ENCODE measurements around the gene MTHFR.

The MTHFR gene

GRCh38 chr1:11797525-11798216 lies 8.1 kb downstream of the MTHFR start:
- DNase-seq (ENCODE audit: low read depth in 2 of 2) = no peak

DNA sequence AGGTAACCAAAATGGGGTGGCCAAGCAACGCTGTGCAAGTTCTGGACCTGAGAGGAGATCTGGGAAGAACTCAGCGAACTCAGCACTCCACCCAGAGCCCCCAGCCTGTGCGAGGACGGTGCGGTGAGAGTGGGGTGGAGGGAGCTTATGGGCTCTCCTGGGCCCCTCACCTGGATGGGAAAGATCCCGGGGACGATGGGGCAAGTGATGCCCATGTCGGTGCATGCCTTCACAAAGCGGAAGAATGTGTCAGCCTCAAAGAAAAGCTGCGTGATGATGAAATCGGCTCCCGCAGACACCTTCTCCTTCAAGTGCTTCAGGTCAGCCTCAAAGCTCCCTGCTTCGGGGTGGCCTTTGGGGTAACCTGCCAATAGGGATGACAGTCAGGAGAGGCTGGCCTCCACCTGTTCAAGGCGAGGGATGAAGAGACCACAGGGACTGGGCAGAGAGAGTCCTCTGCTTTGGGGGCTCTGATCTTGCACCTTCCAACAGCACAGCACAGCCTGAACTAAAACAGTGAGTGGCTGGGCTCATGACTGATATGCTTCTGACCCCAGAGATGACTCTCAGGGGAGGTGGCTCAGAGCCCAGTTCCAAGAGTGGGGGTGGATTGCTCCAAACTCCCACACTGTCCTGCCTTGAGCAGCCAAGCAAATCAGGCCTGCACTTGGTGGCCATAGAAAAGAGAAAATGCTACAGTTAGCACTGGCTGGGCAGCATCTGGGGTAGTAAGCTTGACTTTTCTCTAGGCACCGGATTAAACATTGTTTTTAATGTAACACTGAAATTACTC lies 9.5 kb downstream of the MTHFR start:
- DNase-seq (ENCODE audit: low read depth in 2 of 2) = no peak

GRCh38 chr1:11795238-11795890 lies 10.4 kb downstream of the MTHFR start:
- no peak for DNase-seq (ENCODE audit: low read depth in 2 of 2)

- no peak for DNase-seq (ENCODE audit: low read depth in 2 of 2)
Observed at GRCh38 chr1:11794446-11795237, 11.1 kb downstream of the MTHFR start.

DNA sequence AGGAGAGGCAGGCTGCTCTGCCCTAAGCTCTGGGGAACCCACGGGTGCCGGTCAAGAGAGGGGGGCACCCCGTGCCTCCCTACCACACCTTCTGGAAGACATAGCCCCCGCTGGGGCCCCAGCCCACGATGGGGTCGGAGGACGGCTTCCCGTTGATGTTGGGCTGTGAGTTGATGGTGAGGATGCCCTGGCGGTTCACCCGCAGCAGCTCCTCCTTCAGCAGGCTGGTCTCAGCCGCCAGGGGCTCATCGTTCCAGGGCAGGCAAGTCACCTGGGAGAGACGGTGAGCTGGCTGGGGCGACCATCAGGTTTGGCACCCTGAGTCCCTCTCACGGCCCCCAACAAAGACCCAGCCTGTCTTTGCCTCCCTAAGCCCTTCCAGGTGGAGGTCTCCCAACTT lies 11.9 kb downstream of the MTHFR start:
- no peak for DNase-seq (ENCODE audit: low read depth in 2 of 2)

GRCh38 chr1:11792106-11792505 lies 13.7 kb downstream of the MTHFR start:
- no peak for DNase-seq (ENCODE audit: low read depth in 2 of 2)

DNA sequence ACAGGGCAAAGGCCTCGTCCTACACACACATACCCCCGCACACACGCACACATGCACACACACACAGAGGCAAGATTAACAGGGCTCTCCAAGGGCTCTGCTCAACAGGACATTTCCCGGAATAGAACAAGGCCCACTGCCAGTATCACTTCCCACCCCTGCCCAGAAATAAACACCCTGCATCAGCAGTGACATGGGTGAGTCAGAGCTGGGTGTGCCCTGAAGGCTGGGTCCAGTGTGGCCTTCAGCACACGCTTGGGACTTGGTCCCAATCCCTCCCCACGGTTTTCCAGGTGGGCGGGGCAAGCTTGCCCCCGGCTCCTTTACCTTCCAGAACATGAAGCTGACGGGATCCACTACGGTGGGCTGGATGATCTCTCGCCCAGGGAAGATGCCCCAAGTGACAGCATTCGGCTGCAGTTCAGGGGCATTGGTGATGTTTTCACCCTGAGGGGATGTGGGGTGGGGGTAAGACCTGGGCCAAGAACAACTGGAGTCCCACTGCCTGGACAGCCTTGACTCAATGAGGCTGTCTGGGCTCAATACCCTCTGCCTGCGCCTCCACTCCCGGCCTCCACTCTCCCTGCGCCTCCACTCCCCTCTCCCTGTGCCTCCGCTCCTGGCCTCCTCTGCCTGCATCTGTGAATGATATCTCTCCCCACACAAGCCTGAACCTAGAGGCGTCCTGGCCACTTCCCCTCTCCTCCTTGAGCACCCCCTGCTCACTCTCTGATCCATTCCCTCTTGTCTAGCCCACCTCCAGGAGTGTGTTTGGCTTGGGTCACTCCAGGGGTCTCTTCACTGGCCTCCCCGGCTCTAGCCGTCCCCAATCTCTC lies 14.7 kb downstream of the MTHFR start:
- no peak for DNase-seq (ENCODE audit: low read depth in 2 of 2)

DNA sequence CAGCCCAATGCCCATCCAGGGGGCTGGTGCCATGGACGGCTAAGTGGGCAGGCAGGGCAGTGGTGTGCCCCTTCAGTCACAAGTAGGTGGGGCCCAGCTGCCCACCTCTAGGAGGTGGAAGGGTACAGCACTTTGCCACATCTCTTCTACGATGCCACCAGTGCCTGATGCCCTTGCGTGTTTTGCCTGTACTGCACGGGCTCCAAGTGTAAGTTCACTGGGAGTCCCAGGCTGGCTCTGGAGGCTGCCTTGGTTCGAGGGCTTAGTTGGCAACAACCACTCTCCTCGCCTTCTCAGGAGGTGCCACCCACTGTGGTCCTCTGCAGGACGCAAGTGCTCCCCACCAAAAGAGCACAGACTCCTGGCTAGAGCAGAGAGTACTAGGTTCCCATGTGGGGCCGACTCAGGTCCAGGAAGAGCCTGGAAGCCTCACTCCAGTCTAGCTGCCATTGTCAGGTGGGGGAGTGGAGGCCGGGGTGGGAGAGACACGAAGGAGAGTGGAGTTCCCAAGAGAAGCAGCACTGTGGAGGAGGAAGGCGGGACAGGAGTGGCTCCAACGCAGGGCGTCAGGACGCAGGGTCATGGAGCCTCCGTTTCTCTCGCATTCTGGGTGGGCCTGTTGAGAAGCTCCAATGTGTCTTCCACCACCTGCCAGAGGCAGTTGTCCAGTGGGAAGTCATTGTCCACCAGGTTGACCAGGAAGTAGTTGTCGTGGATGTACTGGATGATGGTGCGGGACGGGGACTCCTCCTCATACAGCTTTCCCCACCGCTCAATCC lies 15.5 kb downstream of the MTHFR start:
- DNase-seq (ENCODE audit: low read depth in 2 of 2) = no peak

DNA sequence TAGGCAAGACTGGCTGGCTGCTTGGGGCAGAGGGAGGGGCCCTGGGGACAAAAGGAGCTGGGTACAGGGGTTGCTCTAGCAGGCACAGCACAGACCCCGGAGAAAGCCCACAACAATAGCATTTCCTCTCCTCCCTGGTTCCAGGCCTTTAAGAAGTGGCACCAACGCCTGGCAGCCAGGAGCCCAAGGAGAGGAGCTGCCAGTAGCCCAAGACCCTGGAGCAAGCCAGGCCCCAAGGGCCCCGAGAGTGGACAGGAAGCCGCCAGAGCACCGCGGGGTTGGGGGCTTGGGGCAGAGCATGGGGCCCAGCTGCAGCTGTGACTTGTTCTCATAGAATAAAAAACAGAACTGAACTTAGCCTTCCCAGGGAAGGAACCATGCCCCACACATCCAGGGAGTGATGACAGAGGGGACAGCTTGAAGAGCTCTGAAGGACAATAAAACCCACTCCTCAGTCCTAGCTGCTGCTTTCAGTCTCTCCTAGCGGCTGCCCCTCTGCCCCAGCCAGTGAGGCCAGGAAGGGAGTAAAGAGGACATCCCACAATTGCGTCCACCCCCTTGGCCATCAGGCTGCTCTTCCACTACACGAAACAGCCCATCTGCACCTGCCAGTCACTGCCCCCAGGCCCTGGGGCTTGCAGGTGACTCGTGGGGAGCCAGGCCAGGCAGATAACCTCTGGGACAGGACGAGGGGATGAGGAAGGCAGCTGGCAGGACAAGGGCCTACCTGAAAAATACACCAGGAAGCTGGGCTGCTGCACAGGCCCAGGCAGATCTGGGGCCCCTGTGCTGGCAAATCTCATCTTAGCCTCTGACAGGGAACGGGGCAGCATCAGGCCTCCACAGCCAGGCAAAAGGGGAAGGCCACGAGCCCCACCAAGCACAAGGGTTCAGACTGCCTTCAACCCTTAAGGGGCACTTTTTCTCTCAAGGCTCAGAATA lies 16.4 kb downstream of the MTHFR start:
- no peak for DNase-seq (ENCODE audit: low read depth in 2 of 2)

GRCh38 chr1:11788549-11789053 lies 17.2 kb downstream of the MTHFR start:
- DNase-seq (ENCODE audit: low read depth in 2 of 2) = no peak

DNA sequence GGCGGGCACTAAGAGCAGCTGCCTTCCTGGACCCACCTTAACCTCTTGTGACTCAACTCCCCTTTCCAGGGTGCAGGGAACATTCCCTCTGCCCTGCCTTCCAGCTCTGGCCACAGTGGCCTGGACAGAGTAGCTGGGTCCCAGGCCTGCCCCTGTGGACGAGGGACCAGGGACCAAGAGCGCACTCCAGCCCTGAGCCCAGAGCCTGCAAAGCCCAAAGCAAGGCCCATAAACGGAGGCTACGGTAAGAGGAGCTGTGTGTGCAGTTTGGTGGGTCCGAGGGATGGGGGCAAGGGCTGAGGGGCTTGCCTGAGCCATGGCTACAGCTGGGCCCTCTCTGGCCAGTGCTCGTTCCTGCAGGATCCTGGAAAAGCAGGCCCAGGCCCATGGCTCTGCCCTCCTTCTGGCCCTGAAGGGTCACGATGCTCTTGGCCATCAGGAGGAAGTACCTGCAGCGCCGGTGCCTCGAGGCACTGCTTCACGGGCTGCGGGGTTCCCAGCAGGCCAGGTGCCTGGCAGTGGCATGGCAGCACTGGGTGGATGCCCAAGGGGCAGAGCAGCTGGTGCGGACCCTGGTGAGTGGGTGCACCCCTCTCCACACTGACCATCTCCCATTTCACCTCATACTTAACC lies 17.8 kb downstream of the MTHFR start:
- DNase-seq (ENCODE audit: low read depth in 2 of 2) = no peak

DNA sequence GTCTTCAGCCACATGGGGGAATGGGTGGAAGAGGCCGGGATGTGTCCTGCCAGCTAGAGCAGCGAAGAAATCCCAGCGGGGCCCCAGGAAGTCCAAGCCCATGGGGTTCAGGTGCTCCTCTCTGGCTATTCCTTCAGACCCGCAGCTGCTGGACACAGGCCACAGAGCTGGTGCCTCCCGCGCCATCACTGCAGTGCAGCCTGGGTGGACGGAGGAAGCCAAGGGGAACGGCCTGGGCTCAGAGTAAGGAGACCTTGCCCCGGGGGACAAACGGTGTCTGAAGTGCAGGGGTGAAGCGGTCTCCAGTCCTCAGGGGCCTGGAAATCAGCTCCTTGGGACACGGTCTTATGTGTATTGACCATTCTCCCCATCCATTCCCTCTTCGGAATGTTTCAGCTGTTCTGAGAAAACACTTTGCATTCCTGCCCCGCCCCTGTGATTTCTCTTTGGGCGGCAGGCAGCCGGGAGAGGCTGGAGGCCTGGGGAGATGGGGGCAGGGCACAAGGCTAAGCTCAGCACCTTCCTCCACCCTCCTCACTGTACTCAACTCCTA lies 18.4 kb downstream of the MTHFR start:
- DNase-seq (ENCODE audit: low read depth in 2 of 2) = no peak

DNA sequence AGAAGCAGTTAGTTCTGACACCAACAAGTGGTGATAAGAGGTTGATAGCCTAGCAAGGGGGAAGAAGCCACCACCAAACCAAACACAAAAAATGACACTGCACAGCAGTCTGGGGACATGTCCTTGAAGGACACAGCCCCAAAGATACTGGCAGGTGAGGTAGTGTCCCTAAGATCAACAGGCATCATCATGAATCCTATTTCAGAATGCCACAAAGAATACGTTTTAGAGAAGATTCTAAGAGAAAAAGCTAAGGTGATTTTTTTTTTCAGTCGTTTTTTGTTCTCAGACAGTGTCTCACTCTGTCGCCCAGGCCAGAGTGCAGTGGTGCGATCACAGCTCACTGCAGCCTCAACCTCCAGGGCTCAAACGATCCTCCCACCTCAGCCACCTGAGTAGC lies 19.6 kb downstream of the MTHFR start:
- no peak for DNase-seq (ENCODE audit: low read depth in 2 of 2)

GRCh38 chr1:11784993-11785769 lies 20.6 kb downstream of the MTHFR start:
- DNase-seq (ENCODE audit: low read depth in 2 of 2) = no peak

GRCh38 chr1:11784256-11784992 lies 21.3 kb downstream of the MTHFR start:
- no peak for DNase-seq (ENCODE audit: low read depth in 2 of 2)

- DNase-seq (ENCODE audit: low read depth in 2 of 2) = no peak
Observed at GRCh38 chr1:11783556-11783955, 22.2 kb downstream of the MTHFR start.

All from fibroblast of skin of left quadriceps (primary cell).